Choroid plexus epithelial cell (primary cell): ENCODE measurements around the gene CPNE7.

ENCODE experiments used
- DNase-seq: peaks from one replicate; pipeline ENCODE4 v3.0.0-alpha.2; 2010; ENCODE audit warnings: low read depth
- H3K4me3 ChIP-seq: 2 replicates; pipeline ENCODE4 v1.5.1; 2011; ENCODE audit warnings: low read depth, mild to moderate bottlenecking, control low read depth, low read length, moderate library complexity
- TF ChIP-seq, protein P1 (sequence below): conservative IDR thresholded peaks from 2 replicates; pipeline ENCODE4 v1.5.1; 2011; ENCODE audit warnings: low read depth, mild to moderate bottlenecking, control low read depth, inconsistent platforms, low read length, moderate library complexity

CPNE7 gene

DNA sequence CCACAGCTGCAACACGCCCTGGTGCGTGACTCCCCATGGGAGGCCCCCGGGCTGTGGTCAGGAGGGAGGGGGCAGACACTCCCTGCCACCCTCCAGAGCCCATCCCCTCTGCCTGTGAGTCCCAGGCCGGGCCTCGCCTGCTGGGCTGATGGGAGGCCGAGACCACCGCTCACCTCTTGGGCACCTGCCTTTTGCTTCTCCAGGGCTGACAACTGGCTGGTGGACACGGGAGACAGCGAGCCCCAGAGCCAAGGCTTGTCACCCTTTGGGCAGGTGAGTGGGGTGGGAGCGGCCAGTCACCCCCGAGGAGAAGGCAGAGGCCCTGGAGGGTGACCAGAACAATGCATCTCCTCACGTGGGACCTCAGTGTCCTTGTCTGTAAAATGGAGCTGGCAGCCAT lies 61.1 kb downstream of the CPNE7 start:
- DNase-seq: no peak
- H3K4me3 ChIP-seq: no peak overlapping the region
- TF ChIP-seq, protein P1, sequence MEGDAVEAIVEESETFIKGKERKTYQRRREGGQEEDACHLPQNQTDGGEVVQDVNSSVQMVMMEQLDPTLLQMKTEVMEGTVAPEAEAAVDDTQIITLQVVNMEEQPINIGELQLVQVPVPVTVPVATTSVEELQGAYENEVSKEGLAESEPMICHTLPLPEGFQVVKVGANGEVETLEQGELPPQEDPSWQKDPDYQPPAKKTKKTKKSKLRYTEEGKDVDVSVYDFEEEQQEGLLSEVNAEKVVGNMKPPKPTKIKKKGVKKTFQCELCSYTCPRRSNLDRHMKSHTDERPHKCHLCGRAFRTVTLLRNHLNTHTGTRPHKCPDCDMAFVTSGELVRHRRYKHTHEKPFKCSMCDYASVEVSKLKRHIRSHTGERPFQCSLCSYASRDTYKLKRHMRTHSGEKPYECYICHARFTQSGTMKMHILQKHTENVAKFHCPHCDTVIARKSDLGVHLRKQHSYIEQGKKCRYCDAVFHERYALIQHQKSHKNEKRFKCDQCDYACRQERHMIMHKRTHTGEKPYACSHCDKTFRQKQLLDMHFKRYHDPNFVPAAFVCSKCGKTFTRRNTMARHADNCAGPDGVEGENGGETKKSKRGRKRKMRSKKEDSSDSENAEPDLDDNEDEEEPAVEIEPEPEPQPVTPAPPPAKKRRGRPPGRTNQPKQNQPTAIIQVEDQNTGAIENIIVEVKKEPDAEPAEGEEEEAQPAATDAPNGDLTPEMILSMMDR: no peak

DNA sequence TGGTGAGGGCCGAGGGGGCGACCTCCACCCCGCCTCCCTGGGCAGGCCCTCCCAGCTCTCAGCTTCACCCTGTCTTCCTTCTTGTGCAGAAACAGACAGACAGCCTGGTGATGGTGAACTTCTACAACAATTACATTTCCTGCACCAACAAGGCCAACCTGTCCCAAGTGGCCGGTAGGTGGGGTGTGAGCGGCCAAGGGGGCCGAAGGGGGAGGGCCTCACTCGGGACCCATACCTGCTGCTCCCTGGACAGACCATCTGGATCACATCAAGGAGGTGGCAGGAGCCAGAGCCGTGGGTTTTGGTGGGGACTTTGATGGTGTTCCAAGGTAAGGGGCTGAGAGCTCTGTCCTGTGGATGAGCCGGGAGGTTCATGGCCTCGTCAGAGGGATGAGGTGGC lies 61.8 kb downstream of the CPNE7 start:
- TF ChIP-seq, protein P1: no peak
- no peak overlapping the region for H3K4me3 ChIP-seq
- DNase-seq: no peak

DNA sequence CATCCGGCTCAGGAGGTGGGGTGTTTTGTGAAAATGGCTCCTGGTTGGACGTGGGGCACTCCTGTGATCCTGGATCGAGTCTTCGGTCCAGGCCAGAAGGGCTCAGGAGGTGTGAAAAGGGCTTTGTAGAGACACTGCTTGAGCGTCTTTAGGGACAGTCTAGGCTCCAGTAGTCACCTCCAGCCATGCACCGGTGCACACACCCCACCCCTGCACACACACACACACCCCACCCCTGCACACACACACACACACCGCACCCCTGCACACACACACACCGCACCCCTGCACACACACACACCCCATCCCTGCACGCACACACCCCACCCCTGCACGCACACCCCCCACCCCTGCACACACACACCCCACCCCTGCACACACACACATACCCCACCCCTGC lies 62.9 kb downstream of the CPNE7 start:
- no peak overlapping the region for H3K4me3 ChIP-seq
- no peak for DNase-seq
- TF ChIP-seq, protein P1: no peak

DNA sequence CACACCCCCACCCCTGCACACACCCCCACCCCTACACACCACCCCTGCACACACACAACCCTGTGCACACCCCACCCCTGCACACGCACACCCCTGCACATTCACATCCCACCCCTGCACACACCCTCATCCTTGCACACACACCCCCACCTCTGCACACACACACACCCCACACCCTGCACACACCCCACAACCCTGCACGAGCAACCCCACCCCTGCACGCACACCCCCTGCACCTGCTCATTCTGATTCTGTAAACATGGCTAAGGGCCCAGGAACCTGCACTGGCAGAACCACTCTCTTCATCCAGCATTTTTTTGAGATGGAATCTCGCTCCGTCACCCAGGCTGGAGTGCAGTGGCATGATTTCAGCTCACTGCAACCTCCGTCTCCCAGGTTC lies 63.8 kb downstream of the CPNE7 start:
- DNase-seq: no peak
- TF ChIP-seq, protein P1: no peak
- H3K4me3 ChIP-seq: no peak overlapping the region

DNA sequence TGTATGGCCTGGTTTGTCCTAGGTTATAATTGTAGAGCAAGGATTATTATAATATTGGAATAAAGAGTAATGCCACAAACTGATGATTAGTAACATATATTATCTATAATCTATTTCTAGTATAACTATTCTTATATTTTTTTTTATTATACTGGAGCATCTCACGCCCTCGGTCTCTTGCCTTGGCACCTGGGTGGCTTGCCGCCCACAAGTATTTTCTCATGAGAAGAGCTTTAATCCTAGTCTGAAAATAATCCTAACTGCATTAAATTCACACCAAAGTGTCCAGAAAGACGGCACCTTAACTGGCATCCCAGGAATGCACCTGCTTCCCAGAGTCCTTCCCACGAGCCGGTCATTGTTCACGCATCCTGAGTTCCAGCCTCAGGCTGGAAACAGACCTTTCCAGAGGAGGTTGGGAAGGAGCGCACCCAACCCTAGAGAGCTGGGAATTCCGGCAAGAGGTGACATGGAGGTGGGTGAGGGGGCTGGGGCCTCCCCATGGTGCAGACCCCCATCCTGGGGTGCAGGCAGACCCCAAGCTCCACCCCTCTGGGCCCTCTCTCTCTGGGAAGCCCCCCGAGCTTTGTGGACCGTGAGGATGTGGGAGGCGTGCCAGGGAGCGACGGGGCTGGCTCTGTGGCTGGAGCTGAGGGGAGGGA lies 66.0 kb downstream of the CPNE7 start:
- TF ChIP-seq, protein P1: no peak
- H3K4me3 ChIP-seq: no peak overlapping the region
- no peak for DNase-seq

DNA sequence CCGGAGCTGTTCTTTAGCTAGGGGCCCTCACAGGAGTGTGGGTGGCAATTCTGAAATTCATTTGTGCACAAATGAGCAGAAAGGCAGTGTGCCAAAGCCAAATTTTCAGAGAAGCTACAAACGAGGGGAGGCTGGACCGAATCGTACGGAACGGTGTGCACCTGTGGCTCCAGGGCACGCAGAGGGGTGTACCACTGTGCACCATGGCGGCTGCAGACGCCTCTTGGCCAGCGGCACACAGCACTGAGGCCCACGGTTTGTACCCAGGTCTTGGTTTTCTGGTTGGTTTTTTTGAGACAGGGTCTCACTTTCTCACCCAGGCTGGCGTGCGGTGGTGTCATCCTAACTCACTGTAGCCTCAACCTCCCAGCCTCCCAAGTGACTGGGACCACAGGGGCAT lies 67.0 kb downstream of the CPNE7 start:
- TF ChIP-seq, protein P1: no peak
- no peak for DNase-seq
- no peak overlapping the region for H3K4me3 ChIP-seq

DNA sequence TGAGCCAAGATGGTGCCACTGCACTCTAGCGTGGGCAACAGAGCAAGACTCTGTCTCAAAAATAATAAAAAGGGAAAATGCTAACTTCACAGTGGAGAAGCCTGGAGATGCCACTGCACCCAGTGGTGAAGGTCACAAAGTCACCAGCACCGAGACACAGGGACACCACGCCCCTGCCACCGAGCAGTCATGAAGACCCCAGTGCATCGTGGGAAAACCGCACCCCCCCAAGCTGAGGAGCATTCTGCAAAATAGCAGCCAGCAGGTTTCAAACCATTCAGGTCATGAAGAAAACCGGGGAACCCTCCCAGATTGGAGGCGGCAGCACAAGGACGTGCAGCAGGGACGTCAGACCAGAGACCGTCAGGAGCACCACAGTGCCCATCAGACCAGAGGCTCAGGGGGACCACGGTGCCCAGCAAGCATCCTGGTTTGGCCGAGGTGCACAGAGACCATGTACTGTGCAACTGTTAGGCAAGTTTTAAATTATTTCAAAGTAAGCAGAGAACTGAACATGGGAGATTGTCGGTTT lies 68.3 kb downstream of the CPNE7 start:
- no peak overlapping the region for H3K4me3 ChIP-seq
- TF ChIP-seq, protein P1: no peak
- no peak for DNase-seq
